HG02763 (cell line): Measurements from ENCODE around the gene RNF215.
"Not testable (repeated sequence)": the region's sequence is repeated elsewhere in the genome, so short reads cannot be mapped to it uniquely, and the experiment has no call there.

Experiments used
- ATAC-seq: cut with Tn5 transposase; IDR thresholded peaks from one replicate; pipeline ENCODE4 v1.9.1; 2021; ENCODE audit warnings: mild to moderate bottlenecking, moderate library complexity; ENCODE audit not compliant: unreplicated experiment

Gene RNF215

DNA sequence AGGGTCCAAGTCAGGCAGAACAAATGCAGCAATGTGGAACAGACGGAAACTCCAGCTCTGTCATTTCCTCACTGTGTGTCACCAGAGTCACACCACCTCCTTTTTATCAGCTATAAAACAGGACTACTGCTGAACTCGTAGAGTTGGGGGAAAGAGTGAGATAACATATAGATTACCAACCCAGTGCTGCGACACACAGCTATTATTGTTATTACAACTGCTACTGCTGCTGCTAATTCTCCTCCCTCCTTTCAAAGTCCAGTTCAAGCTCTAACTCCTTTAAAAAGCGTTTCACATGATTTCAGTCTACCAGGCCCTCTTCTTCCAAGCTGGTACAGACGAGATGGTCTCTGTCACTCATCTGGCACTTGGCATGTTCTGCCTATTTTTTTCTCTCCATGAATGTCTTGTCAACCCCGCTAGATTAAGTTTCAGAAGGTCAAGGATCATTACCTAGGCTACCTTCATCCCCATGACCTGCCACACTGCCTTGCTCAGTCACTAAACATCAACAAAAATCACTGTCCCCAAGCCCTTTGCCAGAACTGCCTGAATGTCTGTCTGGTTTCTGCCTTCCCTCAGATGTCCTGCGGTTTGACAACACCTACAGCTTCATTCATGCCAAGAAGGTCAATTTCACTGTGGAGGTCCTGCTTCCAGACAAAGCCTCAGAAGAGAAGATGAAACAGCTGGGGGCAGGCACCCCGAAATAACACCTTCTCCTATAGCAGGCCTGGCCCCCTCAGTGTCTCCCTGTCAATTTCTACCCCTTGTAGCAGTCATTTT is 34.7 kb upstream of the RNF215 start:
- no peak for ATAC-seq

GRCh38 chr22:30420347-30421125 is 33.3 kb upstream of the RNF215 start:
- no peak for ATAC-seq

DNA sequence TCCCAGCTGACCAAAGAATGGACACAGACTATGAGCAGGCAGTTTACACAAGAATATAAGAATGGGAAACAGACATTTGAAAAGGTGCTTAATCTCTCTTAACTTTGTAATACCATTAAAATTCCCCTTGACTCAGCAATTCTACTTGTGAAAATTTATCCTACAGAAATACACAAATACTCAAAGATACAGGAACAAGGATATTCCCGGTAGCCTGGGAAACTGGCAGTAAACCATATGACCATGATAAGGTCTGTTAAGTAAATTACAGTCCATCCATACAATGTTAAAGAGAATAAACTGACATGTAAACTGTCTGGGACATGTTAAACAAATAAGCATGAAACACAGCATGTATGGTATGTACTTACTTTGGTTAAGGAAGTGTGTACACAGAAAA is 29.6 kb upstream of the RNF215 start:
- ATAC-seq: no peak

GRCh38 chr22:30416403-30416802 is 29.2 kb upstream of the RNF215 start:
- ATAC-seq: no peak

DNA sequence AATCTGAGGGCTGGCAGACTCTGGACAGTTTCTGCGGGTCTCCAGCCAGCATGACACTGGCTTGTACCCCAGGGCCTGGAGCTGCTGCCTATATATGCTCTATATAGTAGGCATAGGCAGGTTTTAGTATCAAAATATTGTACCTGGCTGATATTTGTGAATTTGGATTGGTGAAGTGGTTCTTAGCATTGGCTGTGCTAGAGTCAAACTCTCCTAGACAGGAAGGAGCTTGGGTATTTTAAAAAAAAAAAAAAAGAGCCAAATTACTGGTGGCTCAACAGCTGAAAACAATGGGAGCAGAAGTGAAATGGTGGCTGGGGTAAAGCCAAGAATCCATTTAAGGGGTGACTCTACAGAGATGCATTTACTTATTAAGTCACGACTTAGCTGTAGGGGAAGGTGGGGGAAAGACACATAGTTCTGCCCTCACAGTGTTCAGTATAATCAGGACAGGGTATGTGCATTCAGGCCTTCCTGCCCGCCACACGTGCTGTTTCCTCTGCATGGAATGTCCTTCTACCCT is 27.4 kb upstream of the RNF215 start:
- no peak for ATAC-seq

GRCh38 chr22:30413745-30414524 is 26.7 kb upstream of the RNF215 start:
- ATAC-seq: no peak

DNA sequence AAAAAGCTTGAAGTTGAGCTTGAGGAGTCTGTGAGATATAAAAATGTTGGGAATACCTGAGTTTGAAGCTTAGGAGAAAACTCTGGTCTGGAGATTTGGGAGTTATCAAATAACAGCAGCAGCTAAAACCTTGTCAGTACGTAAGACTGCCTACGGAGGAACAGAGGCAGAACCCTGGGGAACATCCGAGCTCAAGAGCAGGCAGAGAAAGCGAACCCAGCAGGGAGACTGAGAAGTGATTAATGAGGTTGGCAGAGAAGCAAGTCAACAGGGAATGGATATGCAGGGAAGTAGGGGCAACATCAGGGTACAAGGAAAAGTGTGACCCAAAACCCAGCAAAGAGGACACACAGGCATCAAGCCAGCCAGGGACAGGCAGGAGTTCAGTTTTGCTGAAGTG is 25.8 kb upstream of the RNF215 start:
- no peak for ATAC-seq

GRCh38 chr22:30411780-30412179 is 24.6 kb upstream of the RNF215 start:
- ATAC-seq: no peak

GRCh38 chr22:30408388-30409102 is 21.3 kb upstream of the RNF215 start:
- no peak for ATAC-seq

- no peak for ATAC-seq
Measured at GRCh38 chr22:30406400-30406799, 19.2 kb upstream of the RNF215 start.

- no peak for ATAC-seq
Measured at GRCh38 chr22:30405731-30406130, 18.5 kb upstream of the RNF215 start.

GRCh38 chr22:30404307-30404706 is 17.1 kb upstream of the RNF215 start:
- ATAC-seq: no peak

DNA sequence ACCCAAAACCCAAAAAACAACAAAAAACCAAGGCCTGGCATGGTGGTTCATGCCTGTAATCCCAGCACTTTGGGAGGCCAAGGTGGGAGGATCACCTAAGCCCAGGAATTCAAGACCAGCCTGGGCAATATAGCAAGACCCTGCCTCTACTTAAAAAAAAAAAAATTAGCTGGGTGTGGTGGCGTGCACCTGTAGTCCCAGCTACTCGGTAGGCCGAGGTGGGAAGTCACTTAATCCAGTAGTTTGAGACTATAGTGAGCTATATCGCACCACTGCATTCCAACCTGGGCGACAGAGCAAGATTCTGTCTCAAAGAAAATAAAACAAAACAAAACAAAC is 15.5 kb upstream of the RNF215 start:
- ATAC-seq: not testable (repeated sequence)

DNA sequence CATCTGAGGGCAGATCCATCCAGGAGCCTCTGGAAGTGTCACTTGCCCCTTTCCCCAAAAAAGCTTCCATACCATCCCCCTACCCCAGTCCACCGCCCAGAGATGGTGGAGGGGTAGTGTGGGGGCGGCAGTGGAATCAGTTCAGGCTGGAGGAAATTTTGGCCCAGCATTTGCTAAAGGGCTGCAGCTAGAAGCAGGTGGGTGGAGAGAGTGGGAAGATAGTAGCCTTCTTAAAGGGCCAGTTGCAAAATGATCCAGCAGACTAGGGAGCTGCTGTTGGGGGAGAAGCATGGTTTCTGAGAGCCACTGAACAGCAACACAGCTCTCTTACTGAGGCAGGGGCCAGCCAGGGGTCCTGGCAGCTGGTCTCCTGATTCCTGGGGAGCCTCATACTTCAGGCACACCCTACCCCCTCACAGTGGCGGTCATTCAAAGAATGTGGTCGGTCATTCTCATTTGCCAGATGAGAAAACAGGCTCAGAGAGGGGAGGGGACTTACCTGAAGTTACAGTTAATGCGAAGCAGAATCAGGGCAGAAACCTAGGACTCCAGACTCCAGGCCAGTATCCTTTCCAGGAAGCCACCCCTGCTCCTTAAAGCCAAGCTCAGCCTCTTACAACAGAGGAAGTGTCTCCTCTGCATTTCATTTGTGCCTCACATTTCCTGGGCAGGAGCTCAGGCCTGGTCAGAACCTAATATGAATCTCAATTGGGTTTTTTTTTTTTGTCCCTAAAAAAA is 15.0 kb upstream of the RNF215 start:
- no peak for ATAC-seq

DNA sequence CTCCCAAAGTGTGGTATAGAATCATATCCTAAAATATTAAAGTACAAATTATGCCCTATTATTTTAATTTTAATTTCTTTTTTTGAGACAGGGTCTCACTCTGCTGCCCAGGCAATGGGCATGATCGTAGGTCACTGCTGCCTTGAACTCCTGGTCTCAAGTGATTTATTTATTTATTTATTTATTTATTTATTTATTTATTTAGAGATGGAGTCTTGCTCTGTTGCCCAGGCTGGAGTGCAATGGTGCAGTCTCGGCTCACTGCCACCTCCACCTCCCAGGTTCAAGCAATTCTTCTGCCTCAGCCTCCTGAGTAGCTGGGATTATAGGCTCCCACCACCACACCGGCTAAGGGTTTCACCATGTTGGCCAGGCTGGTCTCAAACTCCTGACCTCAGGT is 13.8 kb upstream of the RNF215 start:
- not testable (repeated sequence) for ATAC-seq

GRCh38 chr22:30400159-30400558 is 12.9 kb upstream of the RNF215 start:
- no peak for ATAC-seq

DNA sequence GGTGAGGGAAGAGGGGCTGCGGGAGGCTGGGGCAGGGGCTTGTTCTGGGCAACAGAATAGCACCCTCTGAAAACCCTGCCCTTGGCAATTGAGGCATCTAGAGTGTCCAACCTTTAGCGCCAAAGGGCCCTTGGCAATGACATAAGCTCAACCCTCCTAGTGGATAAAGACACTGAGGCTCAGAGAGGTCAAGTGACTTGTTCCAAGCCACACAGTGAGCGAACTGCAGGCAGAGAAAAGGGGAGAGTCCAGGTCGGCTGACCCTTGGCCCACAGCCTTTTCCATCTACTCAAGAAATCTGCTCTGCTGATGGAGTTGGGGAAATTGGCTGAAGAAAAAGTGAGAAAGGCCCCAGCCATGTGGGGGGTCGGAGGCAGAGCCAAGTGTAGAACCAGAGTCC is 12.5 kb upstream of the RNF215 start:
- ATAC-seq: no peak

GRCh38 chr22:30398685-30399680 is 11.8 kb upstream of the RNF215 start:
- no peak for ATAC-seq
